Activated CD8-positive, alpha-beta T cell treated with anti-CD3 and anti-CD28 coated beads for 36 hours (primary cell): ENCODE data around the gene KCNC4. TPM values are rescaled to one million over a fixed set of nuclear protein-coding genes. Genes with fewer than 3 reads are reported as not detected.

Experiments used
- ATAC-seq: fragments of 200-7000 bp; cut with Tn5 transposase; one replicate; pipeline ENCODE4 v1.10.0; 2021; ENCODE audit warnings: mild to moderate bottlenecking, moderate library complexity
- CTCF ChIA-PET: fragments of 350-600 bp; sonication (Branson Sonifier 250); formaldehyde crosslinking; loops from one replicate; lab custom pipeline; 2021; ENCODE audit warnings: antibody characterized with exemption; lab: Charles Lee
- POLR2A ChIA-PET: fragments of 350-600 bp; sonication (Branson Sonifier 250); formaldehyde crosslinking; loops from one replicate; lab custom pipeline; 2021; ENCODE audit warnings: antibody characterized with exemption; lab: Charles Lee
- DNase-seq: peaks from one replicate; pipeline ENCODE4 v3.0.0-alpha.2; 2020
- H3K27ac Mint-ChIP-seq: one replicate; pipeline ENCODE4 v1.8.0; 2021; ENCODE audit warnings: mild to moderate bottlenecking, mixed read lengths
- H3K27me3 Mint-ChIP-seq: one replicate; pipeline ENCODE4 v1.8.0; 2021; ENCODE audit warnings: mixed read lengths
- H3K36me3 Mint-ChIP-seq: one replicate; pipeline ENCODE4 v1.8.0; 2021; ENCODE audit warnings: low read depth, mixed read lengths
- H3K4me1 Mint-ChIP-seq: one replicate; pipeline ENCODE4 v1.8.0; 2021; ENCODE audit warnings: low read depth, mixed read lengths
- H3K4me3 Mint-ChIP-seq: one replicate; pipeline ENCODE4 v1.8.0; 2021; ENCODE audit warnings: mild to moderate bottlenecking, moderate library complexity, mixed read lengths
- H3K9me3 Mint-ChIP-seq: one replicate; pipeline ENCODE4 v1.8.0; 2021; ENCODE audit warnings: mixed read lengths
- CTCF ChIP-seq: fragments of 200-600 bp; IDR thresholded peaks from one replicate; pipeline ENCODE4 v1.8.0; 2022; ENCODE audit warnings: antibody characterized with exemption, mild to moderate bottlenecking
- intact Hi-C: fragments of 100-400 bp; cut with micrococcal nuclease; formaldehyde crosslinking; loops from one replicate; pipeline ENCODE4 v1.10.0; 2022
- total RNA-seq, 2 experiments: library from RNA; stranded (reverse); gene quantifications; one replicate each; pipeline ENCODE4 v1.2.3, GENCODE V29; 2021

Gene KCNC4
- total RNA-seq, 2 experiments from 2014 or later, result 10.7 to 12.2 TPM

- Mint-ChIP-seq H3K4me3 (no peak overlapping the region), H3K4me1 (peaks cover 12% of the 10 kb centered on the region), H3K27me3 (no peaks in the 10 kb centered on the region), H3K9me3 (no peaks in the 10 kb centered on the region), H3K27ac (no peak overlapping the region), H3K36me3 (no peaks in the 10 kb centered on the region)
- TF ChIP-seq CTCF, result no peak
- intact Hi-C loops, result loop anchor here (10.0 kb wide), 1 partner anchor 294 kb away; no protein-coding TSS in a partner anchor
- no peak for DNase-seq
- ATAC-seq, result no peak
- ChIA-PET CTCF (interaction anchor here (0.8 to 17.6 kb wide), 6 partner anchors 12 to 295 kb away, joined by 3 to 761 read pairs (median 53); no protein-coding TSS in a partner anchor), POLR2A (interaction anchor here (1.0 kb wide), 1 partner anchor 109 kb away, joined by 3 read pairs; no protein-coding TSS in a partner anchor)
Measured at GRCh38 chr1:110201157-110201825, 8.8 kb upstream of the KCNC4 start.

- ChIA-PET POLR2A (interaction anchor here (0.9 to 3.3 kb wide), 3 partner anchors 109 to 254 kb away, joined by 4 to 17 read pairs (median 6); partner anchors contain the start of gene RBM15), CTCF (interaction anchor here (0.6 to 17.6 kb wide), 53 partner anchors 9 to 410 kb away, joined by 3 to 761 read pairs (median 4); partner anchors contain the start of genes AHCYL1, KCNA2, LAMTOR5 and RBM15)
- H3K36me3 Mint-ChIP-seq, result no peaks in the 10 kb centered on the region
- H3K27ac Mint-ChIP-seq, result peak overlapping the region; percentile 91
- H3K27me3 Mint-ChIP-seq, result no peaks in the 10 kb centered on the region
- ATAC-seq (peak; percentile 75), DNase-seq (peak; percentile 84)
- peaks cover 21% of the 10 kb centered on the region for H3K4me1 Mint-ChIP-seq
- H3K9me3 Mint-ChIP-seq, result no peaks in the 10 kb centered on the region
- no peak overlapping the region for H3K4me3 Mint-ChIP-seq
- TF ChIP-seq CTCF, result peak; percentile 78
- intact Hi-C loops, result loop anchor here (1.0 to 10.0 kb wide), 3 partner anchors 109 to 292 kb away; no protein-coding TSS in a partner anchor
Measured at GRCh38 chr1:110203021-110203661, 7.0 kb upstream of the KCNC4 start.

- intact Hi-C loops, result loop anchor here (10.0 kb wide), 1 partner anchor 290 kb away; no protein-coding TSS in a partner anchor
- ChIA-PET POLR2A (interaction anchor here (1.1 to 3.3 kb wide), 2 partner anchors 129 to 134 kb away, joined by 3 to 17 read pairs; partner anchors contain the start of gene RBM15), CTCF (interaction anchor here (1.2 to 17.6 kb wide), 5 partner anchors 8 to 291 kb away, joined by 3 to 761 read pairs (median 69); partner anchors contain the start of gene RBM15)
- Mint-ChIP-seq H3K4me1 (peaks cover 31% of the 10 kb centered on the region), H3K4me3 (no peak overlapping the region), H3K9me3 (no peaks in the 10 kb centered on the region), H3K36me3 (no peaks in the 10 kb centered on the region), H3K27ac (no peak overlapping the region), H3K27me3 (no peaks in the 10 kb centered on the region)
- ATAC-seq, result no peak
- DNase-seq, result no peak
- TF ChIP-seq CTCF, result no peak
Measured at GRCh38 chr1:110205156-110205555, 5.0 kb upstream of the KCNC4 start.

GRCh38 chr1:110205591-110206155 lies 4.4 kb upstream of the KCNC4 start:
- Mint-ChIP-seq H3K27me3 (no peaks in the 10 kb centered on the region), H3K36me3 (no peaks in the 10 kb centered on the region), H3K27ac (no peak overlapping the region), H3K4me1 (peaks cover 31% of the 10 kb centered on the region), H3K4me3 (no peak overlapping the region), H3K9me3 (no peaks in the 10 kb centered on the region)
- ChIA-PET CTCF (interaction anchor here (1.2 to 17.6 kb wide), 9 partner anchors 9 to 291 kb away, joined by 3 to 761 read pairs (median 68); partner anchors contain the start of genes LAMTOR5 and RBM15), POLR2A (interaction anchor here (1.1 to 7.0 kb wide), 3 partner anchors 133 to 290 kb away, joined by 3 to 64 read pairs (median 17); partner anchors contain the start of gene RBM15)
- ATAC-seq (no peak), DNase-seq (no peak)
- no peak for TF ChIP-seq CTCF
- intact Hi-C loops, result loop anchor here (10.0 kb wide), 1 partner anchor 289 kb away; no protein-coding TSS in a partner anchor
